ENCODE data around the gene IL18R1.
"Not testable (repeated sequence)": the region's sequence is repeated elsewhere in the genome, so short reads cannot be mapped to it uniquely, and the experiment has no call there.

The IL18R1 gene, protein sequence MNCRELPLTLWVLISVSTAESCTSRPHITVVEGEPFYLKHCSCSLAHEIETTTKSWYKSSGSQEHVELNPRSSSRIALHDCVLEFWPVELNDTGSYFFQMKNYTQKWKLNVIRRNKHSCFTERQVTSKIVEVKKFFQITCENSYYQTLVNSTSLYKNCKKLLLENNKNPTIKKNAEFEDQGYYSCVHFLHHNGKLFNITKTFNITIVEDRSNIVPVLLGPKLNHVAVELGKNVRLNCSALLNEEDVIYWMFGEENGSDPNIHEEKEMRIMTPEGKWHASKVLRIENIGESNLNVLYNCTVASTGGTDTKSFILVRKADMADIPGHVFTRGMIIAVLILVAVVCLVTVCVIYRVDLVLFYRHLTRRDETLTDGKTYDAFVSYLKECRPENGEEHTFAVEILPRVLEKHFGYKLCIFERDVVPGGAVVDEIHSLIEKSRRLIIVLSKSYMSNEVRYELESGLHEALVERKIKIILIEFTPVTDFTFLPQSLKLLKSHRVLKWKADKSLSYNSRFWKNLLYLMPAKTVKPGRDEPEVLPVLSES

GRCh38 chr2:102355526-102356380 is at the start of gene IL18R1:
Gene IL18R1 (plus strand): TSS chr2:102355796. CDS start chr2:102362661, 6,865 bp downstream.
- DNase-seq (ENCODE audit: low spot score), result peak; percentile 60

DNA sequence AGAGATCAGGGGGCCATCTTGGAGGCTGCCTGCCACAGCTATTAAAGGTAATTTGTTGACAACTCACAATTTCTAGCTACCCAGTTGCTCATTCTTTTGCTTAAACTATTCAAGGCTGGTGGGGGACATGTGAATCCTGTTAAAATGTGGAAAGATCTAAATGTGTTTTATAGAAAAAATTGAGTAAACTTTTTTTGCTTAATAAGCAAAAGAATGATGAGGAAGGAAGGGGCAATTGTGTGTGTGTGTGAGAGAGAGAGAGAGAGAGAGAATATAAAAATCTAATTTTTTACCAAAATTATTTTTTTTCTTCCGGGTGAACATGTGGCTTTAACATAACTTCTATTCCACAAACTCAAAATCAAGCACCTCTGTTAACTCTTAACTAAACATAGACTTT is 49.5 kb upstream of the IL18R1 start:
- no peak for DNase-seq (ENCODE audit: low spot score)

DNA sequence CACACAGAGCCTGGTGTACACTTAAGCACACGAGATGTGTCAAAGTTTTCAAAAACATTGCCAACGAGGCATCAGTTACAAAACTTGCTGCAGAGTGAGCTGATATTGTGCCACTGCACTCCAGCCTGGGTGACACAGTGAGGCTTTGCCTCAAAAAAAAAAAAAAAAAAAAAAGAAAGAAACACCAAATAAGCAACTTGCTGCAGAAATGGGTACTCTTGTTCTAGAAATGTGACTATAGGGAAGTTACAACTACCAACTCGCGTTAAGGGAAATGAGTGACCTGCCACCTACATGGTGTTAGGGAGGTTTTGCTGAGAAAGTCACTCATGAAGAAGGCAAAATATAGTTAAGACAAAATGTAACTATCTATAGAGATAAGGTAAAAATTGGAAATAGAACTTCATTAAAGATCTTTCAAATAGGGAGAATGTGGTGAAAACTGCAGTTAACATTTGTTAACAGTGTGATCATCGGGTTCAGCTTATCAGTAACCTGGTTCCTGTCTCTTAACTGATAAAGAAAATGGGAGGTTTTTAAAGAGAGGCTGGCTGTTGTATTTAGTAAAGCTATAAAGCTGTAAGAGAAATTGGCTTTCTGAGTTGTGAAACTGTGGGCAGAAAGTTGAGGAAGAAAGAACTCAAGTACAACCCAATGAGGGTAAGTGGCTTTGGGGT is 44.5 kb upstream of the IL18R1 start, which contains the start of gene IL1RL1:
TSS of gene IL1RL1 (plus strand) at position 600 of the 677 bp plus-strand sequence. CDS start 26,702 bp downstream, outside the sequence.
- DNase-seq (ENCODE audit: low spot score), result no peak

- no peak for DNase-seq (ENCODE audit: low spot score)
Measured at GRCh38 chr2:102313025-102313424, 42.6 kb upstream of the IL18R1 start.

- no peak for DNase-seq (ENCODE audit: low spot score)
Measured at GRCh38 chr2:102313471-102313870, 42.1 kb upstream of the IL18R1 start.

GRCh38 chr2:102313950-102314349 is 41.6 kb upstream of the IL18R1 start:
- no peak for DNase-seq (ENCODE audit: low spot score)

GRCh38 chr2:102315921-102316320 is 39.7 kb upstream of the IL18R1 start:
- no peak for DNase-seq (ENCODE audit: low spot score)

- DNase-seq (ENCODE audit: low spot score), result no peak
Measured at GRCh38 chr2:102317715-102318114, 37.9 kb upstream of the IL18R1 start.

GRCh38 chr2:102318437-102318836 is 37.2 kb upstream of the IL18R1 start:
- DNase-seq (ENCODE audit: low spot score), result no peak

DNA sequence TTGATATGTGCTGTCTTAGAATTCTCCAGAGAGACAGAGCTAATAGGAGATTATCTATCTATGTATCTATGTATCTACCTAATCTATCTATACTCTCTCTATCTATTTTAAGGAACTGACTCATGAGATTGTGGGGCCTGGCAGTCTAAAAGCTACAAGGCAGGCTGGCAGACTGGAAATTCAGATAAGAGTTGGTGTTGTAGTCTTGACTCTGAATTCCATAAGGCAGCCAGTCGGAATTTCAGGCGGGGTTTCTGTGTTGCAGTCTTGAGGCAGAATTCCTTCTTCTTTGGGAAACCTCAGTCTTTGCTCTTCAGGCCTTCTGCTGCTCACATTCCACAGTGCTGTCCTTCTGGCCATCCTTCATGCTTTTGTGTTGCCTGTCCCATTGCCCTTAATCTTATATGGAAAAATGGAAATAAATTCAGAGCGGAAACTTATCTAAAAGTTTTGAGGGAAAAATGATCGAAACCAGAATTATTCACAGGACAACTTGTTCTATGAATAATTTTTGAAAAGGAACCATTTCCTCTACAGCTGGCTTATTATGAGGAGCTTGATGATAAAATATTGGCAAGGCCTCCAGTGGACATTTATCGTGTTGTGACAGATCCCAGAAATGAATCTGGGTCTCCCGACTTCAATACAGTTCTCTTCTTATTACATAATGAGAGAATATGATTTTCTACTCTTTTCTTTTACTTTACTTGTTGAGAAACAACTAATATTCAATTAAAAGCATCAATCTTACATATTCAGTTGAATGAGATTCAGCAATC is 33.5 kb upstream of the IL18R1 start:
- DNase-seq (ENCODE audit: low spot score), result no peak

DNA sequence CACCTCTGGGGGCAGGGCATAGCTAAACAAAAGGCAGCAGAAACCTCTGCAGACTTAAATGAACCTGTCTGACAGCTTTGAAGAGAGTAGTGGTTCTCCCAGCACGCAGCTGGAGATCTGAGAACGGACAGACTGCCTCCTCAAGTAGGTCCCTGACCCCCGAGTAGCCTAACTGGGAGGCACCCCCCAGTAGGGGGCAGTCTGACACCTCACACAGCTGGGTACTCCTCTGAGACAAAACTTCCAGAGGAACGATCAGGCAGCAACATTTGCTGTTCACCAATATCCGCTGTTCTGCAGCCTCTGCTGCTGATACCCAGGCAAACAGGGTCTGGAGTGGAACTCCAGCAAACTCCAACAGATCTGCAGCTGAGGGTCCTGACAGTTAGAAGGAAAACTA is 30.7 kb upstream of the IL18R1 start:
- DNase-seq (ENCODE audit: low spot score), result not testable (repeated sequence)

DNA sequence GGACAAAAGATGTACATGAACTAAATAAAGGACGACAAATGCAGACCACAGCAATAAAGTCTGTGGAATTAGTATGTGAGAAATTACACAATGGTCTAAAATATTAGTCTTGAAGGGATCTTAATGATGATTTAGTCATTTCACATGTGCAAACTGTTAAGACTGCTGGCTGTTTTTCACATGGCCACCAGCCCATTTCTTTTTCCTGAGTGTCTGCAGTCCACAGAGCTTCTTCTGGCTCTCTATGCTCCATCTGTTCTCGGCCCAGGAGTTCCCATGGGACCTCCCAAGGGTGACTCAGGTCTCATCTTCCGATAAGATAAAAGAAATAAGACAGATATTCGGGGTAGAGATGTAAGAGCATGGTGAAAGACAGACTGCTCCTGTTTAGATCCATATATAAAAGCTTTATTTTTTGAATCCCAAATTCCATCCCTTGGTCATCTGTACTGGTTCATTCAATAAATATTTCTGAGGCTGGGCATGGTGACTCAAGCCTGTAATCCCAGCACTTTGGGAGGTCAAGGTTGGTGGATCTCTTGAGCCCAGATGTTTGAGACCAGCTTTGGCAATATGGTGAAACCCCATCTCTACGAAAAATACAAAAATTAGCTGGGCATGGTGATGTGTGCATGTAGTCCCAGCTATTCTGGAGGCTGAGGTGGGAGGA is 24.1 kb upstream of the IL18R1 start:
- DNase-seq (ENCODE audit: low spot score), result no peak

GRCh38 chr2:102334486-102334885 is 21.1 kb upstream of the IL18R1 start:
- no peak for DNase-seq (ENCODE audit: low spot score)

- no peak for DNase-seq (ENCODE audit: low spot score)
Measured at GRCh38 chr2:102335871-102336366, 19.7 kb upstream of the IL18R1 start.

GRCh38 chr2:102336502-102336945 is 19.1 kb upstream of the IL18R1 start:
- no peak for DNase-seq (ENCODE audit: low spot score)

- DNase-seq (ENCODE audit: low spot score), result no peak
Measured at GRCh38 chr2:102337012-102337411, 18.6 kb upstream of the IL18R1 start.

GRCh38 chr2:102337481-102338386 is 17.9 kb upstream of the IL18R1 start:
- DNase-seq (ENCODE audit: low spot score), result no peak

- no peak for DNase-seq (ENCODE audit: low spot score)
Measured at GRCh38 chr2:102340778-102341177, 14.8 kb upstream of the IL18R1 start.

- DNase-seq (ENCODE audit: low spot score), result no peak
Measured at GRCh38 chr2:102342888-102343287, 12.7 kb upstream of the IL18R1 start.

Data from germinal center (tissue), 1 donor.